WTC11 (cell line): ENCODE measurements around the gene ROBO1. TPM values are rescaled to one million over a fixed set of nuclear protein-coding genes. Genes with fewer than 3 reads are reported as not detected.

Experiments used
- ATAC-seq: fragments of 200-7000 bp; cut with Tn5 transposase; 2 replicates; pipeline ENCODE4 v1.10.0; 2021; ENCODE audit warnings: mild to moderate bottlenecking, moderate library complexity
- CTCF ChIA-PET: fragments of 300-600 bp; sonication (Branson Sonifier 250); formaldehyde crosslinking; loops from one replicate; lab custom pipeline; 2021; ENCODE audit warnings: antibody characterized with exemption; lab: Charles Lee
- POLR2A ChIA-PET: fragments of 350-600 bp; sonication (Branson Sonifier 250); formaldehyde crosslinking; loops from one replicate; lab custom pipeline; 2021; ENCODE audit warnings: antibody characterized with exemption; lab: Charles Lee
- DNase-seq: peaks from one replicate; pipeline ENCODE4 v3.0.0; 2021; ENCODE audit warnings: low spot score
- H3K27ac Mint-ChIP-seq: 2 replicates; pipeline ENCODE4 v1.8.0; 2021; ENCODE audit warnings: mixed read lengths
- H3K27me3 Mint-ChIP-seq: 2 replicates; pipeline ENCODE4 v1.8.0; 2021; ENCODE audit warnings: low read depth, mild to moderate bottlenecking, moderate library complexity, mixed read lengths
- H3K36me3 Mint-ChIP-seq: 2 replicates; pipeline ENCODE4 v1.8.0; 2021; ENCODE audit warnings: mixed read lengths
- H3K4me1 Mint-ChIP-seq: 2 replicates; pipeline ENCODE4 v1.8.0; 2022; ENCODE audit warnings: mixed read lengths
- H3K4me3 Mint-ChIP-seq: 2 replicates; pipeline ENCODE4 v1.8.0; 2021; ENCODE audit warnings: mild to moderate bottlenecking, moderate library complexity, mixed read lengths
- H3K9me3 Mint-ChIP-seq: 2 replicates; pipeline ENCODE4 v1.8.0; 2021; ENCODE audit warnings: mixed read lengths
- ESRRA ChIP-seq: sonication (generic); formaldehyde crosslinking; IDR thresholded peaks from 2 replicates; pipeline ENCODE4 v1.8.1; 2022; ENCODE audit warnings: mild to moderate bottlenecking, missing genetic modification reagents, borderline replicate concordance
- FOXP1 ChIP-seq: sonication (generic); formaldehyde crosslinking; IDR thresholded peaks from 2 replicates; pipeline ENCODE4 v1.8.0; 2022; ENCODE audit warnings: missing genetic modification reagents, mild to moderate bottlenecking, moderate library complexity, borderline replicate concordance
- GTF2I ChIP-seq: fragments of 250-450 bp; sonication (Bioruptor Pico); conservative IDR thresholded peaks from 2 replicates; pipeline ENCODE4 v1.4.0; 2021; ENCODE audit warnings: mild to moderate bottlenecking
- IRF2 ChIP-seq: sonication (generic); formaldehyde crosslinking; IDR thresholded peaks from 2 replicates; pipeline ENCODE4 v1.8.0; 2022; ENCODE audit warnings: low read depth, missing genetic modification reagents, borderline replicate concordance
- JUN ChIP-seq: sonication (generic); formaldehyde crosslinking; IDR thresholded peaks from 2 replicates; pipeline ENCODE4 v1.8.0; 2023; ENCODE audit warnings: mild to moderate bottlenecking, missing genetic modification reagents
- KAT7 ChIP-seq: sonication (generic); formaldehyde crosslinking; IDR thresholded peaks from 2 replicates; pipeline ENCODE4 v1.8.1; 2023; ENCODE audit warnings: missing genetic modification reagents, mild to moderate bottlenecking, borderline replicate concordance
- SMAD3 ChIP-seq: sonication (generic); formaldehyde crosslinking; IDR thresholded peaks from 2 replicates; pipeline ENCODE4 v1.8.0; 2022; ENCODE audit warnings: missing genetic modification reagents, mild to moderate bottlenecking, borderline replicate concordance
- TEAD4 ChIP-seq: sonication (generic); formaldehyde crosslinking; IDR thresholded peaks from 2 replicates; pipeline ENCODE4 v1.8.0; 2022; ENCODE audit warnings: mild to moderate bottlenecking, missing genetic modification reagents
- TP53 ChIP-seq: sonication (generic); formaldehyde crosslinking; IDR thresholded peaks from 2 replicates; pipeline ENCODE4 v1.8.1; 2023; ENCODE audit warnings: mild to moderate bottlenecking, missing genetic modification reagents
- ZNF263 ChIP-seq: sonication (generic); formaldehyde crosslinking; IDR thresholded peaks from 2 replicates; pipeline ENCODE4 v1.8.1; 2022; ENCODE audit warnings: low read depth, mild to moderate bottlenecking, moderate library complexity, missing genetic modification reagents
- ZNF416 ChIP-seq: fragments of 250-450 bp; sonication (Bioruptor Pico); IDR thresholded peaks from 2 replicates; pipeline ENCODE4 v1.9.0; 2021; ENCODE audit warnings: mild to moderate bottlenecking, inconsistent platforms
- total RNA-seq: library from RNA; stranded (reverse); gene quantifications from 3 replicates; pipeline ENCODE4 v1.2.3, GENCODE V29; 2021
- TF ChIP-seq, protein P1 (sequence below): fragments of 250-450 bp; sonication (Bioruptor Pico); IDR thresholded peaks from 2 replicates; pipeline ENCODE4 v1.8.0; 2021; ENCODE audit warnings: mild to moderate bottlenecking
- TF ChIP-seq, protein P2 (sequence below): fragments of 250-450 bp; sonication (Bioruptor Pico); IDR thresholded peaks from 2 replicates; pipeline ENCODE4 v1.9.0; 2021; ENCODE audit warnings: moderate library complexity, mild to moderate bottlenecking, inconsistent platforms, borderline replicate concordance
- TF ChIP-seq, protein P3 (sequence below): sonication (generic); formaldehyde crosslinking; IDR thresholded peaks from 2 replicates; pipeline ENCODE4 v1.8.1; 2023; ENCODE audit warnings: mild to moderate bottlenecking, missing genetic modification reagents
- TF ChIP-seq, protein P4 (sequence below): sonication (generic); formaldehyde crosslinking; IDR thresholded peaks from 2 replicates; pipeline ENCODE4 v1.8.1; 2023; ENCODE audit warnings: mild to moderate bottlenecking, missing genetic modification reagents
- TF ChIP-seq, protein P5 (sequence below): sonication (generic); formaldehyde crosslinking; IDR thresholded peaks from 2 replicates; pipeline ENCODE4 v1.8.0; 2023; ENCODE audit warnings: missing genetic modification reagents, mild to moderate bottlenecking, borderline replicate concordance
- TF ChIP-seq, protein P6 (sequence below): fragments of 200-600 bp; IDR thresholded peaks from 2 replicates; pipeline ENCODE4 v1.8.0; 2022; ENCODE audit warnings: antibody characterized with exemption

The ROBO1 gene
- total RNA-seq, 1 experiment from 2014 or later = 90.9 TPM

DNA sequence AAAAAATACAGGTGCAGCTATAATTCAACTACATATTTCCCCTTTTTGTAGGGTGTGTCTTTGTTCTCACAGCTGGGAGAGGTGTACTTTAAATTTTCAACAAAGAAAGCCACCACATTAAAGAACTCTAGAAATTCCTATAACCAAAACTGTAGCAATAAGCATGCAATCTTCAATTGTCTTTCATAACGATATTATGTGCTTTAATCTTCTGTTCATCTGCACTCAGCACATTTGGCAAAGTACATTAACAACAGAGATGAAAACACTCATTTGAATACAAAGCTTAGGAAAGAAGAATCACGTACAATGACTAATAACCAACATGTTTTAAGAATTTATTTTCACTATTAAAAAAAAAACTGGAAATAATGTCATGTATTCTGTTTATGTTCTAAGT is 1025.8 kb downstream of the ROBO1 start:
- POLR2A ChIA-PET = no interaction called here
- no peak overlapping the region for H3K4me3 Mint-ChIP-seq
- TF ChIP-seq, protein P1, sequence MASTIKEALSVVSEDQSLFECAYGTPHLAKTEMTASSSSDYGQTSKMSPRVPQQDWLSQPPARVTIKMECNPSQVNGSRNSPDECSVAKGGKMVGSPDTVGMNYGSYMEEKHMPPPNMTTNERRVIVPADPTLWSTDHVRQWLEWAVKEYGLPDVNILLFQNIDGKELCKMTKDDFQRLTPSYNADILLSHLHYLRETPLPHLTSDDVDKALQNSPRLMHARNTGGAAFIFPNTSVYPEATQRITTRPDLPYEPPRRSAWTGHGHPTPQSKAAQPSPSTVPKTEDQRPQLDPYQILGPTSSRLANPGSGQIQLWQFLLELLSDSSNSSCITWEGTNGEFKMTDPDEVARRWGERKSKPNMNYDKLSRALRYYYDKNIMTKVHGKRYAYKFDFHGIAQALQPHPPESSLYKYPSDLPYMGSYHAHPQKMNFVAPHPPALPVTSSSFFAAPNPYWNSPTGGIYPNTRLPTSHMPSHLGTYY = no peak
- TF ChIP-seq JUN (CRISPR knock-in tag) (no peak), IRF2 (no peak), KAT7 (CRISPR knock-in tag) (no peak), FOXP1 (CRISPR knock-in tag) (no peak), ZNF263 (CRISPR knock-in tag) (no peak), TP53 (CRISPR knock-in tag) (no peak), ESRRA (CRISPR knock-in tag) (no peak)
- TF ChIP-seq, protein P2, sequence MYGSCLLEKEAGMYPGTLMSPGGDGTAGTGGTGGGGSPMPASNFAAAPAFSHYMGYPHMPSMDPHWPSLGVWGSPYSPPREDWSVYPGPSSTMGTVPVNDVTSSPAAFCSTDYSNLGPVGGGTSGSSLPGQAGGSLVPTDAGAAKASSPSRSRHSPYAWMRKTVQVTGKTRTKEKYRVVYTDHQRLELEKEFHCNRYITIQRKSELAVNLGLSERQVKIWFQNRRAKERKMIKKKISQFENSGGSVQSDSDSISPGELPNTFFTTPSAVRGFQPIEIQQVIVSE = no peak
- TF ChIP-seq, protein P3, sequence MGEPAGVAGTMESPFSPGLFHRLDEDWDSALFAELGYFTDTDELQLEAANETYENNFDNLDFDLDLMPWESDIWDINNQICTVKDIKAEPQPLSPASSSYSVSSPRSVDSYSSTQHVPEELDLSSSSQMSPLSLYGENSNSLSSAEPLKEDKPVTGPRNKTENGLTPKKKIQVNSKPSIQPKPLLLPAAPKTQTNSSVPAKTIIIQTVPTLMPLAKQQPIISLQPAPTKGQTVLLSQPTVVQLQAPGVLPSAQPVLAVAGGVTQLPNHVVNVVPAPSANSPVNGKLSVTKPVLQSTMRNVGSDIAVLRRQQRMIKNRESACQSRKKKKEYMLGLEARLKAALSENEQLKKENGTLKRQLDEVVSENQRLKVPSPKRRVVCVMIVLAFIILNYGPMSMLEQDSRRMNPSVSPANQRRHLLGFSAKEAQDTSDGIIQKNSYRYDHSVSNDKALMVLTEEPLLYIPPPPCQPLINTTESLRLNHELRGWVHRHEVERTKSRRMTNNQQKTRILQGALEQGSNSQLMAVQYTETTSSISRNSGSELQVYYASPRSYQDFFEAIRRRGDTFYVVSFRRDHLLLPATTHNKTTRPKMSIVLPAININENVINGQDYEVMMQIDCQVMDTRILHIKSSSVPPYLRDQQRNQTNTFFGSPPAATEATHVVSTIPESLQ (CRISPR knock-in tag) = no peak
- TF ChIP-seq, protein P4, sequence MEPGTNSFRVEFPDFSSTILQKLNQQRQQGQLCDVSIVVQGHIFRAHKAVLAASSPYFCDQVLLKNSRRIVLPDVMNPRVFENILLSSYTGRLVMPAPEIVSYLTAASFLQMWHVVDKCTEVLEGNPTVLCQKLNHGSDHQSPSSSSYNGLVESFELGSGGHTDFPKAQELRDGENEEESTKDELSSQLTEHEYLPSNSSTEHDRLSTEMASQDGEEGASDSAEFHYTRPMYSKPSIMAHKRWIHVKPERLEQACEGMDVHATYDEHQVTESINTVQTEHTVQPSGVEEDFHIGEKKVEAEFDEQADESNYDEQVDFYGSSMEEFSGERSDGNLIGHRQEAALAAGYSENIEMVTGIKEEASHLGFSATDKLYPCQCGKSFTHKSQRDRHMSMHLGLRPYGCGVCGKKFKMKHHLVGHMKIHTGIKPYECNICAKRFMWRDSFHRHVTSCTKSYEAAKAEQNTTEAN (CRISPR knock-in tag) = no peak
- TF ChIP-seq, protein P5, sequence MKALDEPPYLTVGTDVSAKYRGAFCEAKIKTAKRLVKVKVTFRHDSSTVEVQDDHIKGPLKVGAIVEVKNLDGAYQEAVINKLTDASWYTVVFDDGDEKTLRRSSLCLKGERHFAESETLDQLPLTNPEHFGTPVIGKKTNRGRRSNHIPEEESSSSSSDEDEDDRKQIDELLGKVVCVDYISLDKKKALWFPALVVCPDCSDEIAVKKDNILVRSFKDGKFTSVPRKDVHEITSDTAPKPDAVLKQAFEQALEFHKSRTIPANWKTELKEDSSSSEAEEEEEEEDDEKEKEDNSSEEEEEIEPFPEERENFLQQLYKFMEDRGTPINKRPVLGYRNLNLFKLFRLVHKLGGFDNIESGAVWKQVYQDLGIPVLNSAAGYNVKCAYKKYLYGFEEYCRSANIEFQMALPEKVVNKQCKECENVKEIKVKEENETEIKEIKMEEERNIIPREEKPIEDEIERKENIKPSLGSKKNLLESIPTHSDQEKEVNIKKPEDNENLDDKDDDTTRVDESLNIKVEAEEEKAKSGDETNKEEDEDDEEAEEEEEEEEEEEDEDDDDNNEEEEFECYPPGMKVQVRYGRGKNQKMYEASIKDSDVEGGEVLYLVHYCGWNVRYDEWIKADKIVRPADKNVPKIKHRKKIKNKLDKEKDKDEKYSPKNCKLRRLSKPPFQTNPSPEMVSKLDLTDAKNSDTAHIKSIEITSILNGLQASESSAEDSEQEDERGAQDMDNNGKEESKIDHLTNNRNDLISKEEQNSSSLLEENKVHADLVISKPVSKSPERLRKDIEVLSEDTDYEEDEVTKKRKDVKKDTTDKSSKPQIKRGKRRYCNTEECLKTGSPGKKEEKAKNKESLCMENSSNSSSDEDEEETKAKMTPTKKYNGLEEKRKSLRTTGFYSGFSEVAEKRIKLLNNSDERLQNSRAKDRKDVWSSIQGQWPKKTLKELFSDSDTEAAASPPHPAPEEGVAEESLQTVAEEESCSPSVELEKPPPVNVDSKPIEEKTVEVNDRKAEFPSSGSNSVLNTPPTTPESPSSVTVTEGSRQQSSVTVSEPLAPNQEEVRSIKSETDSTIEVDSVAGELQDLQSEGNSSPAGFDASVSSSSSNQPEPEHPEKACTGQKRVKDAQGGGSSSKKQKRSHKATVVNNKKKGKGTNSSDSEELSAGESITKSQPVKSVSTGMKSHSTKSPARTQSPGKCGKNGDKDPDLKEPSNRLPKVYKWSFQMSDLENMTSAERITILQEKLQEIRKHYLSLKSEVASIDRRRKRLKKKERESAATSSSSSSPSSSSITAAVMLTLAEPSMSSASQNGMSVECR (CRISPR knock-in tag) = no peak
- CTCF ChIA-PET = interaction anchor here (1.0 kb wide), 1 partner anchor 12 kb away, joined by 4 read pairs; no protein-coding TSS in a partner anchor
- H3K36me3 Mint-ChIP-seq = no peaks in the 10 kb centered on the region
- no peaks in the 10 kb centered on the region for H3K9me3 Mint-ChIP-seq
- no peak overlapping the region for H3K27ac Mint-ChIP-seq
- no peak for DNase-seq
- peaks cover 14% of the 10 kb centered on the region for H3K4me1 Mint-ChIP-seq
- H3K27me3 Mint-ChIP-seq = no peaks in the 10 kb centered on the region
- ATAC-seq = no peak

DNA sequence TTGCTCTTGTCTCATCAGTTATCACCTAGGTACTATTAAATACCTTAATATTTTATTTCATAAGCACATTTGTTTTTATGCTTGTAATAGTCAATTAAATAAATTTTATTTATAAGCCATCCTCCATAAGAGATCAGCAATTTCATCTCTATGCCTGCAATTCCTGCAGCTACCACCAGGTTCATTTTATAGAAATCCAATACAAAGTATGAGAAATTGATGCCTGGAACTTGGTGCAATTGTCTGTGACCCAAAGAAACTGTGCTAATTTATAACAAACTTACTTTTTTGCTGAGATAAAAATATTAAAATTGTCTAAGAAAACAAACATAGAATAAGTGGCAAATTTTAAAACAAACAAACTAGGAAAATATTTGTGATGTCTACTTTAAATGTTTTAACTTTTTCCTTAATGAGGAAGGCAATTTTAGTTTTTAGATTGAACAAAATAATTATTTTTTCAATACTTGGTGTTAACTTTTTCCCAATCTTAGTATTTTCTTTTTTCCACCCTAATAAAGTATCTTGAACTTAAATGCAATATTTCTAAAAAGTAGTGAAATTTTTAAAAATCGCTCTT is 1026.6 kb downstream of the ROBO1 start:
- Mint-ChIP-seq H3K27ac (no peak overlapping the region), H3K27me3 (no peaks in the 10 kb centered on the region), H3K4me1 (peaks cover 18% of the 10 kb centered on the region), H3K4me3 (no peak overlapping the region), H3K9me3 (no peaks in the 10 kb centered on the region), H3K36me3 (no peaks in the 10 kb centered on the region)
- no peak for ATAC-seq
- no peak for DNase-seq
- CTCF ChIA-PET = interaction anchor here (0.8 to 1.4 kb wide), 3 partner anchors 8 to 25 kb away, joined by 3 to 6 read pairs (median 4); no protein-coding TSS in a partner anchor
- no peak for TF ChIP-seq GTF2I (CRISPR knock-in tag)
- TF ChIP-seq SMAD3 (CRISPR knock-in tag) = no peak
- TF ChIP-seq TEAD4 = no peak
- TF ChIP-seq, protein P6, sequence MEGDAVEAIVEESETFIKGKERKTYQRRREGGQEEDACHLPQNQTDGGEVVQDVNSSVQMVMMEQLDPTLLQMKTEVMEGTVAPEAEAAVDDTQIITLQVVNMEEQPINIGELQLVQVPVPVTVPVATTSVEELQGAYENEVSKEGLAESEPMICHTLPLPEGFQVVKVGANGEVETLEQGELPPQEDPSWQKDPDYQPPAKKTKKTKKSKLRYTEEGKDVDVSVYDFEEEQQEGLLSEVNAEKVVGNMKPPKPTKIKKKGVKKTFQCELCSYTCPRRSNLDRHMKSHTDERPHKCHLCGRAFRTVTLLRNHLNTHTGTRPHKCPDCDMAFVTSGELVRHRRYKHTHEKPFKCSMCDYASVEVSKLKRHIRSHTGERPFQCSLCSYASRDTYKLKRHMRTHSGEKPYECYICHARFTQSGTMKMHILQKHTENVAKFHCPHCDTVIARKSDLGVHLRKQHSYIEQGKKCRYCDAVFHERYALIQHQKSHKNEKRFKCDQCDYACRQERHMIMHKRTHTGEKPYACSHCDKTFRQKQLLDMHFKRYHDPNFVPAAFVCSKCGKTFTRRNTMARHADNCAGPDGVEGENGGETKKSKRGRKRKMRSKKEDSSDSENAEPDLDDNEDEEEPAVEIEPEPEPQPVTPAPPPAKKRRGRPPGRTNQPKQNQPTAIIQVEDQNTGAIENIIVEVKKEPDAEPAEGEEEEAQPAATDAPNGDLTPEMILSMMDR = peak; percentile 63
- no peak for TF ChIP-seq ZNF416 (CRISPR knock-in tag)
- POLR2A ChIA-PET = no interaction called here
